Colonic mucosa (tissue), 4 donors: ENCODE data around the gene HOXC12. TPM values are rescaled to one million over a fixed set of nuclear protein-coding genes. Genes with fewer than 3 reads are reported as not detected.

Source experiments
- DNase-seq: peaks from one replicate; pipeline ENCODE4 v3.0.0-alpha.2; 2020
- H3K27ac ChIP-seq: fragments of 200-600 bp; one replicate; pipeline ENCODE4 v1.8.0; 2021
- H3K27me3 ChIP-seq: fragments of 200-600 bp; one replicate; pipeline ENCODE4 v1.8.0; 2021
- H3K36me3 ChIP-seq: fragments of 200-600 bp; one replicate; pipeline ENCODE4 v1.8.0; 2021
- H3K4me1 ChIP-seq: fragments of 200-600 bp; one replicate; pipeline ENCODE4 v1.8.0; 2021; ENCODE audit warnings: mild to moderate bottlenecking
- H3K4me3 ChIP-seq: fragments of 200-600 bp; one replicate; pipeline ENCODE4 v1.8.0; 2021
- H3K9ac ChIP-seq, 2 donors: one replicate each; pipeline ENCODE4 v1.7.0; 2013; ENCODE audit warnings: control low read depth in 2 of 2, low read depth in 2 of 2, low read length in 2 of 2
- H3K9me3 ChIP-seq: fragments of 200-600 bp; one replicate; pipeline ENCODE4 v1.8.0; 2021
- CTCF ChIP-seq: fragments of 200-600 bp; IDR thresholded peaks from one replicate; pipeline ENCODE4 v1.8.0; 2022; ENCODE audit warnings: antibody characterized with exemption, mild to moderate bottlenecking
- intact Hi-C: fragments of 100-400 bp; cut with DNase I; formaldehyde crosslinking; loops from one replicate; pipeline ENCODE4 v1.14.1; 2022
- total RNA-seq, 2 donors: library from RNA; stranded (reverse); fragmentation: NEBNext Ultra II Directional in 1 of 2; extraction: Animal tissue kit (Norgen Biotek cat#: 25700) in 1 of 2; gene quantifications; one replicate each; pipeline ENCODE4 v1.2.1, GENCODE V29; 2021
- donor health status: healthy.
- donor health status: DM: no; HTN: no; CAD: no.
- donor health status: DM: no; HTN: no; CAD: no.

The HOXC12 gene
- total RNA-seq, 2 donors from 2014 or later, result not detected

- intact Hi-C loops, result no loop called here
- TF ChIP-seq CTCF, result no peak
- H3K27ac ChIP-seq, result no peak overlapping the region
Measured at GRCh38 chr12:53950437-53950773, 4.3 kb upstream of the HOXC12 start.

GRCh38 chr12:53950789-53951576, 3.7 kb upstream of the HOXC12 start:
- Histone ChIP-seq H3K27ac (no peak overlapping the region), H3K9ac (no peak overlapping the region), H3K36me3 (no peaks in the 10 kb centered on the region), H3K27me3 (peaks cover 93% of the 10 kb centered on the region), H3K4me3 (no peak overlapping the region), H3K9me3 (no peaks in the 10 kb centered on the region), H3K4me1 (no peaks in the 10 kb centered on the region)
- no peak for TF ChIP-seq CTCF
- intact Hi-C loops, result no loop called here
- no peak for DNase-seq

More at GRCh38 chr12:53950437-53950773, 4.3 kb upstream of the HOXC12 start:
- H3K27me3 ChIP-seq, result peaks cover 93% of the 10 kb centered on the region
- H3K36me3 ChIP-seq, result no peaks in the 10 kb centered on the region
- H3K4me1 ChIP-seq, result no peaks in the 10 kb centered on the region
- DNase-seq, result no peak
- H3K9me3 ChIP-seq, result no peaks in the 10 kb centered on the region
- H3K4me3 ChIP-seq, result no peak overlapping the region
- H3K9ac ChIP-seq, result no peak overlapping the region

GRCh38 chr12:53951577-53952334, 2.9 kb upstream of the HOXC12 start:
- intact Hi-C loops, result no loop called here
- no peak for DNase-seq
- no peak for TF ChIP-seq CTCF
- Histone ChIP-seq H3K4me1 (no peaks in the 10 kb centered on the region), H3K9me3 (no peaks in the 10 kb centered on the region), H3K36me3 (no peaks in the 10 kb centered on the region), H3K27me3 (peaks cover 93% of the 10 kb centered on the region), H3K4me3 (no peak overlapping the region), H3K27ac (no peak overlapping the region), H3K9ac (no peak overlapping the region)

GRCh38 chr12:53952335-53952694, 2.4 kb upstream of the HOXC12 start:
- Histone ChIP-seq H3K4me1 (no peaks in the 10 kb centered on the region), H3K9ac (no peak overlapping the region), H3K27ac (no peak overlapping the region), H3K4me3 (no peak overlapping the region), H3K9me3 (no peaks in the 10 kb centered on the region), H3K27me3 (peaks cover 94% of the 10 kb centered on the region), H3K36me3 (no peaks in the 10 kb centered on the region)
- TF ChIP-seq CTCF, result no peak
- intact Hi-C loops, result no loop called here
- no peak for DNase-seq

GRCh38 chr12:53952871-53953734, 1.6 kb upstream of the HOXC12 start:
- no peaks in the 10 kb centered on the region for H3K9me3 ChIP-seq
- H3K27me3 ChIP-seq, result peaks cover 95% of the 10 kb centered on the region
- no peak for TF ChIP-seq CTCF
- H3K9ac ChIP-seq, result no peak overlapping the region
- DNase-seq, result no peak
- no peak overlapping the region for H3K27ac ChIP-seq
- H3K4me1 ChIP-seq, result no peaks in the 10 kb centered on the region
- H3K36me3 ChIP-seq, result no peaks in the 10 kb centered on the region
- intact Hi-C loops, result no loop called here
- H3K4me3 ChIP-seq, result no peak overlapping the region
